Nephron progenitor cell (in vitro differentiated cells): ENCODE data around the gene RUNX3.

Experiments
- DNase-seq: peaks from one replicate; pipeline ENCODE4 v3.0.0; 2021
- H3K27ac Mint-ChIP-seq: 2 replicates; pipeline ENCODE4 v1.8.0; 2021; ENCODE audit warnings: mild to moderate bottlenecking, moderate library complexity, mixed read lengths
- H3K27me3 Mint-ChIP-seq: 2 replicates; pipeline ENCODE4 v1.8.0; 2021; ENCODE audit warnings: mild to moderate bottlenecking, low read depth, mixed read lengths; ENCODE audit not compliant: poor library complexity
- H3K36me3 Mint-ChIP-seq: 2 replicates; pipeline ENCODE4 v1.8.0; 2021; ENCODE audit warnings: low read depth, mixed read lengths
- H3K4me1 Mint-ChIP-seq: 2 replicates; pipeline ENCODE4 v1.8.0; 2021; ENCODE audit warnings: mixed read lengths
- H3K4me3 Mint-ChIP-seq: 2 replicates; pipeline ENCODE4 v1.8.0; 2021; ENCODE audit warnings: mild to moderate bottlenecking, moderate library complexity, mixed read lengths
- H3K9me3 Mint-ChIP-seq: 2 replicates; pipeline ENCODE4 v1.8.0; 2021; ENCODE audit warnings: mild to moderate bottlenecking, moderate library complexity, mixed read lengths
- CTCF ChIP-seq: fragments of 200-600 bp; sonication (generic); IDR thresholded peaks from 2 replicates; pipeline ENCODE4 v1.5.0; 2021; ENCODE audit warnings: antibody characterized with exemption

The RUNX3 gene

GRCh38 chr1:24964811-24965570, 34.9 kb upstream of the RUNX3 start:
- Mint-ChIP-seq H3K4me3 (no peak overlapping the region), H3K4me1 (peaks cover 15% of the 10 kb centered on the region), H3K27ac (no peak overlapping the region), H3K27me3 (peaks cover 42% of the 10 kb centered on the region), H3K36me3 (no peaks in the 10 kb centered on the region), H3K9me3 (no peaks in the 10 kb centered on the region)
- DNase-seq, result no peak
- TF ChIP-seq CTCF, result no peak

GRCh38 chr1:24963943-24964693, 34.0 kb upstream of the RUNX3 start:
- no peaks in the 10 kb centered on the region for H3K36me3 Mint-ChIP-seq
- H3K4me1 Mint-ChIP-seq, result peaks cover 18% of the 10 kb centered on the region
- no peak overlapping the region for H3K27ac Mint-ChIP-seq
- no peak overlapping the region for H3K4me3 Mint-ChIP-seq
- no peaks in the 10 kb centered on the region for H3K9me3 Mint-ChIP-seq
- no peak for DNase-seq
- no peak for TF ChIP-seq CTCF
- H3K27me3 Mint-ChIP-seq, result peaks cover 41% of the 10 kb centered on the region

- Mint-ChIP-seq H3K4me3 (no peak overlapping the region), H3K27ac (no peak overlapping the region), H3K4me1 (peaks cover 18% of the 10 kb centered on the region)
Measured at GRCh38 chr1:24963099-24963872, 33.2 kb upstream of the RUNX3 start.

GRCh38 chr1:24961961-24962861, 32.1 kb upstream of the RUNX3 start:
- TF ChIP-seq CTCF, result peak; percentile 32
- Mint-ChIP-seq H3K4me1 (peaks cover 18% of the 10 kb centered on the region), H3K9me3 (no peaks in the 10 kb centered on the region), H3K4me3 (no peak overlapping the region), H3K36me3 (no peaks in the 10 kb centered on the region), H3K27me3 (peaks cover 41% of the 10 kb centered on the region), H3K27ac (no peak overlapping the region)
- peak; percentile 35 for DNase-seq

More at GRCh38 chr1:24963099-24963872, 33.2 kb upstream of the RUNX3 start:
- no peak for DNase-seq
- Mint-ChIP-seq H3K36me3 (no peaks in the 10 kb centered on the region), H3K27me3 (peaks cover 46% of the 10 kb centered on the region), H3K9me3 (no peaks in the 10 kb centered on the region)
- no peak for TF ChIP-seq CTCF

- H3K27me3 Mint-ChIP-seq, result peaks cover 47% of the 10 kb centered on the region
- no peaks in the 10 kb centered on the region for H3K9me3 Mint-ChIP-seq
- no peak for DNase-seq
- H3K36me3 Mint-ChIP-seq, result no peaks in the 10 kb centered on the region
- H3K4me3 Mint-ChIP-seq, result no peak overlapping the region
- no peak overlapping the region for H3K27ac Mint-ChIP-seq
- peaks cover 18% of the 10 kb centered on the region for H3K4me1 Mint-ChIP-seq
- no peak for TF ChIP-seq CTCF
Measured at GRCh38 chr1:24961334-24961733, 31.3 kb upstream of the RUNX3 start.
